CD4-positive, alpha-beta T cell (primary cell): Measurements from ENCODE around the gene PDE3B. TPM values are rescaled to one million over a fixed set of nuclear protein-coding genes. Genes with fewer than 3 reads are reported as not detected.
"Not testable (repeated sequence)": the region's sequence is repeated elsewhere in the genome, so short reads cannot be mapped to it uniquely, and the experiment has no call there.

Experiments used
- ATAC-seq: fragments of 200-7000 bp; cut with Tn5 transposase; one replicate; pipeline ENCODE4 v1.10.0; 2022; ENCODE audit warnings: mild to moderate bottlenecking; ENCODE audit not compliant: poor library complexity
- CTCF ChIA-PET: fragments of 350-600 bp; sonication (Branson Sonifier 250); formaldehyde crosslinking; loops from one replicate; lab custom pipeline; 2021; ENCODE audit warnings: antibody characterized with exemption, inconsistent platforms; lab: Charles Lee
- POLR2A ChIA-PET: fragments of 350-600 bp; sonication (Branson Sonifier 250); formaldehyde crosslinking; loops from one replicate; lab custom pipeline; 2021; ENCODE audit warnings: antibody characterized with exemption, inconsistent platforms; lab: Charles Lee
- DNase-seq, 14 experiments: peaks; one replicate each; pipeline ENCODE4 v3.0.0-alpha.2; 2013 to 2020; ENCODE audit warnings: mixed read lengths in 2 of 14
- H3K27ac ChIP-seq, 2 donors: one replicate each; pipeline versions ENCODE4 v1.5.1 to v1.7.0; 2013; ENCODE audit warnings: low read length in 2 of 2, low read depth in 1 of 2, mild to moderate bottlenecking in 1 of 2
- H3K27me3 ChIP-seq, 2 experiments: 1 replicate in 1 of 2; 2 replicates in 1 of 2; pipeline versions ENCODE4 v1.6.1 to v1.7.0; 2013; ENCODE audit warnings: low read length in 2 of 2, control low read depth in 1 of 2, mild to moderate bottlenecking in 1 of 2, moderate library complexity in 1 of 2; ENCODE audit not compliant: insufficient read depth in 2 of 2, control insufficient read depth in 1 of 2
- H3K36me3 ChIP-seq: one replicate; pipeline ENCODE4 v1.6.1; 2013; ENCODE audit warnings: low read length, control low read depth; ENCODE audit not compliant: insufficient read depth
- H3K4me1 ChIP-seq: one replicate; pipeline ENCODE4 v1.6.1; 2013; ENCODE audit warnings: low read length, control low read depth; ENCODE audit not compliant: insufficient read depth
- H3K4me3 ChIP-seq: one replicate; pipeline ENCODE4 v1.5.1; 2013; ENCODE audit warnings: mild to moderate bottlenecking, low read length, moderate library complexity
- H3K9me3 ChIP-seq, 2 experiments: 1 replicate in 1 of 2; 2 replicates in 1 of 2; pipeline versions ENCODE4 v1.6.1 to v1.7.0; 2013; ENCODE audit warnings: low read length in 2 of 2, mild to moderate bottlenecking in 2 of 2, control low read depth in 1 of 2, moderate library complexity in 1 of 2; ENCODE audit not compliant: control insufficient read depth in 1 of 2, insufficient read depth in 1 of 2
- H3K27ac Mint-ChIP-seq: one replicate; pipeline ENCODE4 v1.8.0; 2020; ENCODE audit warnings: mixed read lengths
- H3K27me3 Mint-ChIP-seq: one replicate; pipeline ENCODE4 v1.8.0; 2021; ENCODE audit warnings: mixed read lengths
- H3K36me3 Mint-ChIP-seq: one replicate; pipeline ENCODE4 v1.8.0; 2021; ENCODE audit warnings: low read depth, mixed read lengths
- H3K4me1 Mint-ChIP-seq: one replicate; pipeline ENCODE4 v1.8.0; 2021; ENCODE audit warnings: low read depth, mixed read lengths
- H3K4me3 Mint-ChIP-seq: one replicate; pipeline ENCODE4 v1.8.0; 2020; ENCODE audit warnings: mild to moderate bottlenecking, mixed read lengths
- H3K9me3 Mint-ChIP-seq: one replicate; pipeline ENCODE4 v1.8.0; 2020; ENCODE audit warnings: mixed read lengths
- CTCF ChIP-seq: fragments of 200-600 bp; IDR thresholded peaks from one replicate; pipeline ENCODE4 v1.8.0; 2022; ENCODE audit warnings: antibody characterized with exemption, mild to moderate bottlenecking
- intact Hi-C, 2 experiments: fragments of 100-400 bp; cut with DNase I in 1 of 2; cut with micrococcal nuclease in 1 of 2; formaldehyde crosslinking; loops; one replicate each; pipeline versions ENCODE4 v1.15.1 to v1.9.0; 2023 to 2025; cut with DNase I, micrococcal nuclease
- total RNA-seq, 174 experiments: library from RNA in 2 of 174; stranded (reverse) in 2 of 174; gene quantifications; one replicate each; pipeline ENCODE4 v1.2.3 and lab custom pipeline; 2021 to 2026

PDE3B gene
- total RNA-seq, 2 experiments from 2014 or later: 103 to 106 TPM

DNA sequence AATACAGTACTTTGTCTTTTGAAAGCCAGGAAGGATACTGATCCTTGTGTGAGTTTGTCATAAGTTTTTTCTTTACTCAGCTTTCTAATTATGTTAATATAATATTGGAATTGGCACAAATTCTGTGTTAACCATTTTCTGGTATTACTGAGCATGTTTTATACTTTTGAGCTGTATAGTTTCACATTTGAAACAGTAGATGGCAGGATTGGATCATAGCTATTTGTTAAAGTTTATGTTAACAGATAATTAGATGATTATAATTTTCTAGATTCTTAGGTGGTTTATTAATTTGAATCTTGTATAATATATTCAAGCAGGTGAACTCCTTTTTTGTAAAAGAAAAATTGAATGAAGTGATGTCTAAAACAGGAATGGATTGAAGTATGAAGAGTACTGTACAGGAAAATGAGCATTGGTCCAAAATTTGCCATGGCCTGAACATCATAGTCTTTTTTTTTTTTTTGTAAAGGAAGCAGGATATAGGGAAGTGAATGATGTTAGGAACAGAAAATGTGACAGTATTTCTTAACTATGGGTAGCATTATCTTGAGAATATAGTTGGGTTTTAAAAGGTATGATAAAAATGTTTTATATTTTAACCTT, 146.4 kb downstream of the PDE3B start:
- Mint-ChIP-seq H3K9me3 (no peaks in the 10 kb centered on the region), H3K36me3 (peaks cover 48% of the 10 kb centered on the region), H3K4me1 (peaks cover 25% of the 10 kb centered on the region), H3K27me3 (no peaks in the 10 kb centered on the region), H3K4me3 (no peak overlapping the region), H3K27ac (peak overlapping the region; percentile 27)
- CTCF ChIA-PET: interaction anchor here (0.9 to 3.6 kb wide), 7 partner anchors 102 to 285 kb away, joined by 3 to 37 read pairs (median 6); partner anchors contain the start of genes CYP2R1, PDE3B and PSMA1
- no peaks in the 10 kb centered on the region for H3K4me1 ChIP-seq
- TF ChIP-seq CTCF: peak; percentile 54
- H3K27ac ChIP-seq: no peak overlapping the region
- H3K4me3 ChIP-seq: no peak overlapping the region
- no peaks in the 10 kb centered on the region for H3K27me3 ChIP-seq
- peaks cover 2% of the 10 kb centered on the region for H3K36me3 ChIP-seq
- ATAC-seq (peak; percentile 57), DNase-seq (peak in 3 of 14 experiments; percentile 43 to 47 (median 47))
- intact Hi-C loops: loop anchor here (1.0 to 10.0 kb wide), 7 partner anchors 117 to 417 kb away; no protein-coding TSS in a partner anchor
- no peaks in the 10 kb centered on the region for H3K9me3 ChIP-seq
- POLR2A ChIA-PET: interaction anchor here (0.8 to 1.2 kb wide), 3 partner anchors 19 to 115 kb away, joined by 3 to 7 read pairs (median 4); no protein-coding TSS in a partner anchor

- H3K4me1 Mint-ChIP-seq: peaks cover 43% of the 10 kb centered on the region
- no peak overlapping the region for H3K27ac Mint-ChIP-seq
- CTCF ChIA-PET: no interaction called here
Observed at GRCh38 chr11:14793546-14793945, 149.9 kb downstream of the PDE3B start.

GRCh38 chr11:14796028-14796427, 152.4 kb downstream of the PDE3B start:
- H3K4me3 Mint-ChIP-seq, ATAC-seq, H3K9me3 ChIP-seq, H3K27me3 Mint-ChIP-seq, H3K36me3 ChIP-seq, H3K9me3 Mint-ChIP-seq, H3K27ac Mint-ChIP-seq, H3K4me1 ChIP-seq, DNase-seq, H3K27me3 ChIP-seq, H3K4me3 ChIP-seq, H3K27ac ChIP-seq, POLR2A ChIA-PET: not testable (repeated sequence)
- CTCF ChIA-PET: interaction anchor here (1.2 kb wide), 1 partner anchor 9 kb away, joined by 3 read pairs; no protein-coding TSS in a partner anchor
- intact Hi-C loops: loop anchor here in 1 of 2 experiments (10.0 kb wide), 1 partner anchor 409 kb away; no protein-coding TSS in a partner anchor
- Mint-ChIP-seq H3K36me3 (peaks cover 85% of the 10 kb centered on the region), H3K4me1 (peaks cover 45% of the 10 kb centered on the region)

More at GRCh38 chr11:14793546-14793945, 149.9 kb downstream of the PDE3B start:
- intact Hi-C loops: loop anchor here (5.0 to 10.0 kb wide), 2 partner anchors 284 to 411 kb away; no protein-coding TSS in a partner anchor
- H3K9me3 ChIP-seq: no peaks in the 10 kb centered on the region
- no peak overlapping the region for H3K4me3 ChIP-seq
- no peak overlapping the region for H3K27ac ChIP-seq
- TF ChIP-seq CTCF: no peak
- no peaks in the 10 kb centered on the region for H3K27me3 ChIP-seq
- Mint-ChIP-seq H3K9me3 (peaks cover 3% of the 10 kb centered on the region), H3K27me3 (no peaks in the 10 kb centered on the region), H3K4me3 (no peak overlapping the region), H3K36me3 (peaks cover 77% of the 10 kb centered on the region)
- peaks cover 4% of the 10 kb centered on the region for H3K36me3 ChIP-seq
- POLR2A ChIA-PET: no interaction called here
- H3K4me1 ChIP-seq: no peaks in the 10 kb centered on the region
- DNase-seq (no peak), ATAC-seq (no peak)
